Measurements from ENCODE around the gene ACOT4. TPM values are rescaled to one million over a fixed set of nuclear protein-coding genes. Genes with fewer than 3 reads are reported as not detected.
A peak's percentile ranks its signal among the peaks of the same experiment; 100 is the strongest.

The ACOT4 gene
- polyA plus RNA-seq, 1 experiment, result 0.45 TPM

- Histone ChIP-seq H3K4me3 (ENCODE audit: low read depth, low read length) (peak overlapping the region; percentile 91), H3K27ac (ENCODE audit: low read depth, low read length) (no peak overlapping the region), H3K9me3 (ENCODE audit: control insufficient read depth, insufficient read depth, low read length) (no peaks in the 10 kb centered on the region), H3K27me3 (ENCODE audit: control insufficient read depth, insufficient read depth, low read length) (no peaks in the 10 kb centered on the region)
- POLR2A ChIA-PET, result interaction anchor here (0.6 to 1.5 kb wide), 2 partner anchors 76 to 141 kb away, joined by 3 to 4 read pairs; partner anchors contain the start of gene ACOT2
- no peak for DNase-seq (ENCODE audit: low read depth, low spot score)
- CTCF ChIA-PET, result interaction anchor here (0.9 to 1.8 kb wide), 2 partner anchors 12 to 16 kb away, joined by 3 to 9 read pairs; no protein-coding TSS in a partner anchor
- TF ChIP-seq, protein P1, sequence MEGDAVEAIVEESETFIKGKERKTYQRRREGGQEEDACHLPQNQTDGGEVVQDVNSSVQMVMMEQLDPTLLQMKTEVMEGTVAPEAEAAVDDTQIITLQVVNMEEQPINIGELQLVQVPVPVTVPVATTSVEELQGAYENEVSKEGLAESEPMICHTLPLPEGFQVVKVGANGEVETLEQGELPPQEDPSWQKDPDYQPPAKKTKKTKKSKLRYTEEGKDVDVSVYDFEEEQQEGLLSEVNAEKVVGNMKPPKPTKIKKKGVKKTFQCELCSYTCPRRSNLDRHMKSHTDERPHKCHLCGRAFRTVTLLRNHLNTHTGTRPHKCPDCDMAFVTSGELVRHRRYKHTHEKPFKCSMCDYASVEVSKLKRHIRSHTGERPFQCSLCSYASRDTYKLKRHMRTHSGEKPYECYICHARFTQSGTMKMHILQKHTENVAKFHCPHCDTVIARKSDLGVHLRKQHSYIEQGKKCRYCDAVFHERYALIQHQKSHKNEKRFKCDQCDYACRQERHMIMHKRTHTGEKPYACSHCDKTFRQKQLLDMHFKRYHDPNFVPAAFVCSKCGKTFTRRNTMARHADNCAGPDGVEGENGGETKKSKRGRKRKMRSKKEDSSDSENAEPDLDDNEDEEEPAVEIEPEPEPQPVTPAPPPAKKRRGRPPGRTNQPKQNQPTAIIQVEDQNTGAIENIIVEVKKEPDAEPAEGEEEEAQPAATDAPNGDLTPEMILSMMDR (IDR thresholded peaks at IDR 0.05; ENCODE audit: low read depth, low read length), result no peak
Observed at GRCh38 chr14:73645248-73645610, 53.6 kb downstream of the ACOT4 start.

Other genes with a start within 250 kb of the ACOT4 start
- 130 and 152 TPM in 2 replicates for gene NUMB, start 133.3 kb upstream of the ACOT4 start, polyA plus RNA-seq (2011; rRNA removed)
- gene RIOX1, start 100.9 kb upstream of the ACOT4 start, polyA plus RNA-seq (2011; rRNA removed), result 7.0 and 8.4 TPM in 2 replicates
- gene ACOT1, start 54.7 kb upstream of the ACOT4 start, polyA plus RNA-seq (2011; rRNA removed), result 6.7 and 7.2 TPM in 2 replicates
- gene HEATR4, start 32.9 kb upstream of the ACOT4 start, polyA plus RNA-seq (2011; rRNA removed), result not detected in 2 replicates
- 30.5 and 35.3 TPM in 2 replicates for gene ACOT2, start 22.7 kb upstream of the ACOT4 start, polyA plus RNA-seq (2011; rRNA removed)
- not detected in 2 replicates for gene ACOT6, start 20.6 kb downstream of the ACOT4 start, polyA plus RNA-seq (2011; rRNA removed)
- 7.1 and 10.0 TPM in 2 replicates for gene DNAL1, start 53.1 kb downstream of the ACOT4 start, polyA plus RNA-seq (2011; rRNA removed)
- 21.3 and 21.5 TPM in 2 replicates for gene PNMA1, start 122.5 kb downstream of the ACOT4 start, polyA plus RNA-seq (2011; rRNA removed)

All from AG04450 (cell line).